Measurements from ENCODE around the gene CTBP2.

Gene CTBP2

GRCh38 chr10:124977648-124978375 lies 182.6 kb downstream of the CTBP2 start:
- TF ChIP-seq CTCF (IDR thresholded peaks at IDR 0.05; ENCODE audit: low read depth, low read length, missing control alignments): no peak
- in situ Hi-C loops (cut with HindIII; ENCODE audit: low sequenced_read_pairs): no loop called here
- no peak for DNase-seq (ENCODE audit: low read depth)
- no peak overlapping the region for H3K4me3 ChIP-seq (ENCODE audit: low read depth, low read length)

- no peak overlapping the region for H3K4me3 ChIP-seq (ENCODE audit: low read depth, low read length)
- in situ Hi-C loops (cut with HindIII; ENCODE audit: low sequenced_read_pairs): no loop called here
- no peak for TF ChIP-seq CTCF (IDR thresholded peaks at IDR 0.05; ENCODE audit: low read depth, low read length, missing control alignments)
- DNase-seq (ENCODE audit: low read depth): no peak
These were observed 183.2 kb downstream of the CTBP2 start for GRCh38 chr10:124977161-124977560.

DNA sequence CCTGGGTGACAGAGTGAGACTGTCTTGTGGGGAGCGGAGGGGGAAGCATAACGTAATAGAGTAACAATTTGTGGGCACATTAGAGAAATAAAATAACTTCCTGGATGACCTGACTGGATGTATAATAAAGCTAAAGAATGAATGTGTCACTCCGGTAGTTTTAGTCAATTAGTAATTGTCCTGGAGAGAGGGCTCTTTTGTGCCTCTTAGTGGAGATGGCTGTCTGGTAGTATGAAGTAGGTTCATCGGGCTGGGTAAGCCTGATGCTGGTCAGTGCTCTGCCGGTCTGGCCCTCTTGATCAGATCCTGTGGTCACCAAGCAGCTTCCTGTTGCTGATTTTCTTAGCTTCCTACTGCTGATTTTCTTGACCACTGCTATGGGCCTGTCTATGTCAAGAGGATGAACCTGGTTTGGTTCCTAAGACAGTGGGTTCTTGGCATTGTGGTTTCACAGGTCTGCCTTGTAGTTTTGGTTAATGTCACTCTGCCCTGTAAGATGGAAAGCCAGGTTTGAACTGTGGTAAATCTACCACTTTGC lies 184.3 kb downstream of the CTBP2 start:
- no peak for TF ChIP-seq CTCF (IDR thresholded peaks at IDR 0.05; ENCODE audit: low read depth, low read length, missing control alignments)
- H3K4me3 ChIP-seq (ENCODE audit: low read depth, low read length): no peak overlapping the region
- DNase-seq (ENCODE audit: low read depth): no peak
- in situ Hi-C loops (cut with HindIII; ENCODE audit: low sequenced_read_pairs): no loop called here

DNA sequence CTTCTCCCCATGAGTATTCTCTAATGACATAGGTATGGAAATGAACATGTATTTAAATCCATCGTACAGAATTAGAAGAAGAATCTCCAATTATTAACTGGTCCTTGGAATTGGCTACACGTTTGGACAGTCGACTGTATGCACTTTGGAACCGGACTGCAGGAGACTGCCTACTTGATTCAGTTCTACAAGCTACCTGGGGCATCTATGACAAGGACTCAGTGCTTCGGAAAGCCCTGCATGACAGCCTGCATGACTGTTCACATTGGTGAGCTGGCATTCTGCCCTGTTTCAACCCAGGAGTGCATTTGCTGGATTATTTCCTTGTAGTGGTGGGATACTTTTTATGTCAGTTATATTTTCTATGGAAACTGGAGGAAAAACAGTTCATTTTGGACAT lies 186.2 kb downstream of the CTBP2 start:
- in situ Hi-C loops (cut with HindIII; ENCODE audit: low sequenced_read_pairs): no loop called here
- H3K4me3 ChIP-seq (ENCODE audit: low read depth, low read length): no peak overlapping the region
- TF ChIP-seq CTCF (IDR thresholded peaks at IDR 0.05; ENCODE audit: low read depth, low read length, missing control alignments): no peak
- DNase-seq (ENCODE audit: low read depth): no peak

- DNase-seq (ENCODE audit: low read depth): no peak
- in situ Hi-C loops (cut with HindIII; ENCODE audit: low sequenced_read_pairs): no loop called here
- no peak for TF ChIP-seq CTCF (IDR thresholded peaks at IDR 0.05; ENCODE audit: low read depth, low read length, missing control alignments)
- no peak overlapping the region for H3K4me3 ChIP-seq (ENCODE audit: low read depth, low read length)
These were observed 187.7 kb downstream of the CTBP2 start for GRCh38 chr10:124972637-124973036.

DNA sequence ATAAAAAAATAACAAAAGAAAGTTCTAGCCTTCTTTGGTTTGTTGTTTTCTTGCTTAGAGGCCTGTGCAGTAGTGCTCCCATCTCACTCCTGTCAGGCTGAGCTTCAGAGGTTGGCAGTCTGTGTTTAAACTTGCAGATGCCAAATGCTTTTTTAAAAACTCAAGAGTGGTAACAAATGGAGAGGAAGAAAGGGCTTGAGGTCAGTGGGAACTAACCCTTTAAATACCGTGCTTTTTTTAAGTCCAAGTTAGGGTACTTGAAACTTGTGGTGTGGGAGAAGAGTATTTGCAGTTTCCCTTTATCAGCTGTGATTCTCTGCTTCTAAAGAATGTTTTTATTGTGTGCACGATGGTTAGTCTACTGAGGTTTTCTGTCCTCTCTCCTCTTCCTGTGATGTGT lies 189.1 kb downstream of the CTBP2 start:
- in situ Hi-C loops (cut with HindIII; ENCODE audit: low sequenced_read_pairs): no loop called here

More for the DNA sequence above, 189.1 kb downstream of the CTBP2 start:
- no peak overlapping the region for H3K4me3 ChIP-seq (ENCODE audit: low read depth, low read length)
- no peak for TF ChIP-seq CTCF (IDR thresholded peaks at IDR 0.05; ENCODE audit: low read depth, low read length, missing control alignments)
- DNase-seq (ENCODE audit: low read depth): no peak
